IPS-18c (cell line): ENCODE results near the gene RNPEPL1.

Source experiments
- H3K4me3 ChIP-seq: 2 replicates; pipeline ENCODE4 v1.7.0; 2013; ENCODE audit warnings: low read depth, mild to moderate bottlenecking, low read length, moderate library complexity; ENCODE audit not compliant: insufficient read depth
- H3K9me3 ChIP-seq: one replicate; pipeline ENCODE4 v1.6.1; 2013; ENCODE audit warnings: mild to moderate bottlenecking, low read length, moderate library complexity; ENCODE audit not compliant: control insufficient read depth, insufficient read depth

The RNPEPL1 gene

GRCh38 chr2:240583774-240584173 is 15.5 kb downstream of the RNPEPL1 start:
- H3K4me3 ChIP-seq = no peak overlapping the region
- no peaks in the 10 kb centered on the region for H3K9me3 ChIP-seq

- H3K4me3 ChIP-seq = peak overlapping the region; percentile 100; the same call in 1 of the 2 replicates
- no peaks in the 10 kb centered on the region for H3K9me3 ChIP-seq
These were observed 16.3 kb downstream of the RNPEPL1 start for GRCh38 chr2:240584486-240585031.

GRCh38 chr2:240585101-240585500 is 16.8 kb downstream of the RNPEPL1 start:
- no peaks in the 10 kb centered on the region for H3K9me3 ChIP-seq

GRCh38 chr2:240585681-240586197 is 17.5 kb downstream of the RNPEPL1 start:
- H3K9me3 ChIP-seq = no peaks in the 10 kb centered on the region
- H3K4me3 ChIP-seq = peak overlapping the region; percentile 100

More at GRCh38 chr2:240585101-240585500, 16.8 kb downstream of the RNPEPL1 start:
- peak overlapping the region; percentile 100 for H3K4me3 ChIP-seq

GRCh38 chr2:240586198-240586918 is 18.1 kb downstream of the RNPEPL1 start, which contains the start of gene CAPN10:
TSS of gene CAPN10 (plus strand) at chr2:240586734. CDS start at chr2:240586912, 178 bp downstream.
- H3K9me3 ChIP-seq = no peaks in the 10 kb centered on the region
- peak within 1 kb of the TSS; percentile 100 for H3K4me3 ChIP-seq

- Histone ChIP-seq H3K4me3 (peak overlapping the region; percentile 100), H3K9me3 (no peaks in the 10 kb centered on the region)
These were observed 18.9 kb downstream of the RNPEPL1 start for GRCh38 chr2:240586919-240587800.

- Histone ChIP-seq H3K4me3 (peak overlapping the region; percentile 100; the same call in 1 of the 2 replicates), H3K9me3 (peaks cover 2% of the 10 kb centered on the region)
These were observed 19.8 kb downstream of the RNPEPL1 start for GRCh38 chr2:240588006-240588655.

- Histone ChIP-seq H3K4me3 (no peak overlapping the region), H3K9me3 (peaks cover 2% of the 10 kb centered on the region)
These were observed 20.4 kb downstream of the RNPEPL1 start for GRCh38 chr2:240588669-240589068.

- peaks cover 2% of the 10 kb centered on the region for H3K9me3 ChIP-seq
- H3K4me3 ChIP-seq = no peak overlapping the region
These were observed 21.1 kb downstream of the RNPEPL1 start for GRCh38 chr2:240589375-240589774.

- Histone ChIP-seq H3K9me3 (peaks cover 2% of the 10 kb centered on the region), H3K4me3 (no peak overlapping the region)
These were observed 21.7 kb downstream of the RNPEPL1 start for GRCh38 chr2:240589850-240590525.

- Histone ChIP-seq H3K9me3 (peaks cover 2% of the 10 kb centered on the region), H3K4me3 (no peak overlapping the region)
These were observed 22.4 kb downstream of the RNPEPL1 start for GRCh38 chr2:240590681-240591111.

GRCh38 chr2:240591226-240591625 is 22.9 kb downstream of the RNPEPL1 start:
- Histone ChIP-seq H3K4me3 (no peak overlapping the region), H3K9me3 (peaks cover 2% of the 10 kb centered on the region)

GRCh38 chr2:240591784-240592183 is 23.5 kb downstream of the RNPEPL1 start:
- H3K4me3 ChIP-seq = no peak overlapping the region
- H3K9me3 ChIP-seq = peaks cover 2% of the 10 kb centered on the region

- H3K9me3 ChIP-seq = peaks cover 2% of the 10 kb centered on the region
- H3K4me3 ChIP-seq = no peak overlapping the region
These were observed 24.9 kb downstream of the RNPEPL1 start for GRCh38 chr2:240593026-240593702.

- Histone ChIP-seq H3K4me3 (no peak overlapping the region), H3K9me3 (peaks cover 2% of the 10 kb centered on the region)
These were observed 25.6 kb downstream of the RNPEPL1 start for GRCh38 chr2:240593703-240594451.
